GM18870 (cell line): ENCODE data around the gene ADH7.

Source experiments
- ATAC-seq: cut with Tn5 transposase; IDR thresholded peaks from one replicate; pipeline ENCODE4 v1.9.1; 2021; ENCODE audit warnings: moderate library complexity; ENCODE audit not compliant: unreplicated experiment

The ADH7 gene

DNA sequence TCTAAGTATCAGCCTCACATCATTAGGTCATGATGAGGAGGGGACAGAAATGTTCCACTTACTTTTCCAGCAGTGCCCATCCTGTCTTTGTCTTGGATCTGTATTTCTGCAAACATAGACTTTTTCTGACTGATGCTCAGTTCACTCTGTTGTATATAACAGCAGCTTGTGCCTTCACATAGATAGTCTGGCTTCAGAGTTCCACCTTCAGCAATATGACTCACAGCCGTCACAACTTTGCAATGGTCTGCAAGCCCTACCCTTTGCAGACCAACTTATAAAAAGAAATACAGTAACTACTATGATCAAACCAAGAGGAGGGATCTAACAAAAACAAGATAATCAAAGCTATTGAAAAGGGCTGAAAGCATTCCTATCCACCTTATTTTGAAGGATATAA, at the start of gene ADH7:
Gene ADH7, minus strand, starts transcription at position 189 of the 400 bp plus-strand sequence. Its CDS starts 109 bp downstream, at position 80.
- no peak for ATAC-seq

DNA sequence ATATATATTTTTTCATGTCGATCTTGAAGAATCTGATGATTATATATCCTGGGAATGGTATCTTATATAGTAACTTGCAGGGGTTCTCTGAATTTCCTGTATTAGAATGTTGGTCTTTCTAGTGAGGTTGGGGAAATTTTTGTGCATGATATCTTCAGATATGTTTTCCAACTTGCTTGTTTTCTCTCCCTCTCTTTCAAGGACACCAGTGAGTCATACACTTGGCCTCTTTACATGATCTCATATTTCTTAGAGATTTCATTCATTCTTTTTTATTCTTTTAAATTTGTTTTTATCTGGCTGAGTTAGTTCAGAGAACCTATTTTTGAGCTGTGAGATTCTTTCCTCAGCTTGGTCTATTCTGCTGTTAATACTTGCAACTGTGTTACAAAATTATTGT, 48.5 kb upstream of the ADH7 start:
- ATAC-seq, result no peak

DNA sequence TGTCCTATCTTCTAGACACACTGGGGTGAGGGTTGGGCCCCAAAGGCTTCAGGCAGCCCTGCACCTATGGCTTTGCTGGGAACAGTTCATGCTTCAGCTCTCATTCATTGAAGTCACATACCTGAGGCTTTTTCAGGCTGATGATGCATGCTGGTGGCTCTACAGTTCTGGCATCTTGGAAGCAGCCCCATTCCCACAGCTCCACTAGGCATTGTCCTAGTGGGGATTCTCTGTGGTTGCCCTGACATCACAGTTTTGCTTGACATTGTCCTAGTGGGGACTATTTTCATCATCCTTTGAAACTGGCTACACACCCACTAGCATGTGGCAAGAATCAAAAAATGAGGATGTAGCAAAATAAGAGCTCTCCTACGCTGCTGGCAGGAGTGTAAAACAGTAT, 38.0 kb upstream of the ADH7 start:
- ATAC-seq, result no peak

DNA sequence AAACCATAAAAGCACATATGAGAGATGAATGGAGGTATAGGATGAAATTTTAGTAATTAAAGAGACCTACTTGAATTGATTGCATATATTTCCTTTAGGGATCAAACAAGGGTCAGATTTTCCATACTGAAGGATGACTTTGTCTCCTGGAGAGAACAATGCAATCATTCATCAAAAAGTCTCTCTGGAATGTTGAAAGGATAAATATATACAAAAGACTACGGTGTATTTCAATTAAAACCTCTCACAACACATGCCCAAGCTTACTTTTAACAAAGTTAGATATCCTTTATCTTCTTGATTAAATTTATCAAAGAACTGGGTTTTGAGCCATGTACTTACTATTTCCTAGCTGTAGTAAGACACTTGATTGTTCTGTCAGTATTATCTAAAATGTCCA, 36.8 kb upstream of the ADH7 start:
- no peak for ATAC-seq

DNA sequence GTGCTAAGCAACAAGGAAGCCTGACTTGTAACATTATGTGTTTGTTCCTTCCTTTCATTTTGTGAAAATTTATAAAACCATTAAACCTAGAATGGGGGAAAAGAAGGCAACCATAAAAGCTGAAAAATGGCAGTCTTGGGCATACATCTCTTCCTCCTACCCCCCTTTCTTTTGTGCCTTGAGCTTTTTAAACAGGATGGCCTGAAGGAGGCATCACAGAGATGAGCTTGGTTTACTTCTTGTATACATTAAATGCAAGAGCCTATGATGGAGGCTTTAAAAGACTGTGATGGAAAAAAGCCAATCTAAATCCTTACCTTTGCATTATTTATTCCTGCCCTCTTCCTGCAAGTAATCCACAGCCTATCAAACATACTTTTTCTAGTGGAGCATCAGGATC, 36.2 kb upstream of the ADH7 start:
- ATAC-seq, result no peak

DNA sequence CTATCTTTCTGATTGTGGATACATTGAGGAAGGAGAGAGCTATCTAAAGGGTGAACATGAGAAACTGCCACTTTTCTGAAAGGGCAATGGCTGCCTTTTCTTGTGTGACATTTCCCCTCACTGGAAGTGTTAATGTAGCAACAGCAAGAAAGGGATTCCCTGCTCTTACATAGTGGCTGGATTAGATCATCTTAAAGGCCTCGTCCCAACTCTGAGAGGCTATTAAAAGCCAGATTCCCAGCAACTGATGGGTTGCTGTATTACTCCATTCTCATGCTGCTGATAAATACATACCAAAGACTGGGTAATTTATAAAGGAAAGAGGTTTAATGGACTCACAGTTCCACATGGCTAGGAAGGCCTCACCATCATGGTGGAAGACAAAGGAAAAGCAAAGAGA, 33.7 kb upstream of the ADH7 start:
- ATAC-seq, result no peak

DNA sequence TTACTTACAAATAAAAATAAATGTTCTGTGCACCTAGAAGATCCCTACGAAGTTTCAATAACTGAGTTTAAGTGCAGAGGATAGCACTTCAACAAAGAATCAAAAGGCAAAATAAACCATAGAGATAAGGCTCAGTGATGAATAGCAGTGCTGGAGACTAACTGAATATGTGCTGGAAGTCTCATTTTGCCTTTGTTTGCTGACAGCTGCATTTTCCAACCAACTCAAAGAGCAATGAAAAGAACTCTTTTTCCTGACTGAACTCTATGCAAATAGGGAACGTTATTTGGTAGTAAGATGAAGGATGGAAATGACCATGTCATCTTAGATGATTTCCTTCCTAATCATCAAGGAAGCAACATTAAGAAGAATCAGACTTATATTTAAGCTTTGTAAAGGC, 32.7 kb upstream of the ADH7 start:
- ATAC-seq, result no peak

DNA sequence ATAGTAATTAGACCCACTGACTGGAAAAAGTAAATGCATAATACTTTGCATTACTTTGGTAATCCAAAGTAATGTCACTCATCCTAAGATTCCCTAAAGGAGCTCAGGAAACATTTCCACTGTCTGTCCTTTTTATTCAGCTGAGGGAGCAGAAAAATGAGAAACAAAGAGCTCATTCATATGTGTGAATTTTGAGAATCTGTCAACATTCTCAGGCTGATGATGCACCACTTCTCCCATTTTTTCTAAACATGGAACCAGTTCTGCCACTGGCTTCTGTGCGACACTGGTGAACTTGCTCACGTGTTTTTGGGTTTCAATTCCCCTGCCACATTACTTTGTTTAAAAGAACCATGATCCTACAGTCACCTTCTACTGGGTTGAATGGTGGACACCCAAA, 28.4 kb upstream of the ADH7 start:
- no peak for ATAC-seq

DNA sequence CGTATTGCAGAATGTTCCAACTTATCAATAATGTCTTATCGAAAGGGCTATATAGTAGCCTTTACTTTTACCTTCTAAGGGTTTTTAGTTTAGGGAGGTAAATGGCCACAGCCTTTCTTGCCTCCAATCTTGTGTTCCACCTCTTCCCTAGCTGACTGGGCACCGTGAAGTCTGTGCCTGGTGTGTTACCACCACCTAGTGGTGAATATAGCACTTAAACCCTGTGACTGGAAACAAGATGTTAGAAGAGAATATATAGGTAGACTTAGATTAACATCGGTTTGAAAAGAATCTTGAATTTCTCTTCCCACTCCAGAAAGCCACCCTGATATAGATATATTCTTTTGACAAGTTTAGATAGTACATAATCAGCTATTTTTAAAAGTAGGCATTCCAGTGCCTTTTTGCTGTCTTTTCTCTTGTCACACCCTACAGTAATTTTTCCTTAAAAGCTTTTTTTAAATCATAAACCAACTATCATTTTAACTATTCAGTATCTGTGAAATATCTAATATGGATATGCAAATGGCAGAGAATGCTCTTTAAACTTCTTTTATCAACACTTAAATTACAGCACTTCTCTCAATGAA, 27.8 kb upstream of the ADH7 start:
- ATAC-seq, result peak; percentile 92

DNA sequence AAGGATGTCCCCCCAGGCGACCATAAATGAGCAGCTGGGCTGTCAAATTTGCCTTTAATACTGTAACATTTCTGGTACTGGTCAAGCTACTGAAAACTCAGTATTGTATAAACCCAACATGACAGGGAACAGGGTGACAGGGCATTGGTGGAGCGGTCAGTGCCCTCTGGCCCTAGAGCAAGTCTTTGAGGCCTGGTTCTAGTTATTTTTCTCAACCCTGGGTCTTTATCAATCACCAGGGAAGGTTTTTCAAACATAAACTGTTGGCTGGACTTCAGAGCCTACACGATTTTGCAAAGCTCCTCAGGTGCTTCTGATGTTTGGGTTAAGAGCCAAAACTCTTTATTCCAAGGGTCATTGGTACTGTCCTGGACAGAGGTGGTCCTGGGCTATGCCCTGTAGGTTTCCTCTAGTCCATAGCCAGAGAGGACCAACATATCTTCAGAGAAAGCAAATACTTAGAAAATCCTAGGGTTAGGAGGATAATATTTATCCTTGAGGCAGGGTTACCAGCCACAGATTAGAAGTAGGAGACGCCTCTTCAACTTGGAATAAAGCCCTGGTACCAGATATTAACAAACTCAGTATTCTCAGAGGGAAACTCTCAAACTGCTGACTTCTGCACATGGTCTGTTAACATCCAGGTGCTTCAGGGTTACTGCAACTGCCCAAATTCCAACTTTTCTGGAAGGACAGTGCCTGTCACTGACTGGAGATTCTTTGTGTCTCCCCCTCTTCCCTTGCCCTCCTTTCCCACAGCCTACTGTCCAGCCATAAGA, 26.7 kb upstream of the ADH7 start:
- ATAC-seq, result no peak

DNA sequence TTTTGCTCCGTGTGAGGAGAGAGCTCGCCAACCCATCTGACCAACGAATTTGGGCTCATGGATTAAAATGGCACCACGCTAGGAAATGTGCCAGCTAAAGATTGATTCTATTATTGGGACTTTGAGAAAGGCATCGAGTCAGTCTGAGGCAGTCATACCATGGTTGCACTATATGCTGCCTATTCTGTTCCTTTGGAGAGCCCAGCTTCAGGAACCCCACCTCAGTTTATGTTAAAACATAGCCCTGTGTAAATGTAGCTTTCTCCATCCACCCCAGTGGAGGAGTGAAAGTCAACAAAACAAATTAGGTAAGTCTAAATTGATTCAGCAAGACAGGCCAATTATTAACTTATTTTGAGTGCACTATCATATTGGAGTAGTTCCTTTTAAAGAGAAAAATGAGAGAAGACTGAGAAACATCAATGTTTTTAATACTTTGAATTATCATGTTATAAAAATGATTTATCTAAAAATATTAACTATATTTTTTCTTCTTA, 24.5 kb upstream of the ADH7 start:
- ATAC-seq, result no peak

DNA sequence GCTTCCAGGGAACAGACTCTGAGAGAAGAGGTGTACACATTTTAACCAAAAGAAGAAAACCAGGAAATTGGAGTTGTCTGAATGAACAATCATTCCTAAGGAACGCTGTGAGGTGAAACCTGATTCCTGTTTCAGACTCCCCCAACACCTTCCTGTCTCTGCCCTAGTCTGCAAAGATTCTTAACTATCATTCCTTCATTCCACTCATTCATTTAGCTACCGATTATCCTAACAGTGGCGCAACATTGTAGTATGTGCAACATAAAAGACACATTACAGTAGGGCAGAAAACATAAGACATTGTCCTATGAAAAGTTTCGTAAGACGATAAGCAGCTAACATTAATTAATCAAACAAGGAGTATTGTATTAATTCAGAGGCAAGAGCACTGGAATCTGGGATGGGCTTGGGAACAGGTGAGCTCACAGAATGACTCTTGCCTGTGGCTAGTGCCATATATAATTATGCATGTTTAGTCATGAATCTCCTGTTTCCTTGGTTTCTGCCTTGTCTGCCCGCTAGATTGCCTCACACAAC, 23.8 kb upstream of the ADH7 start:
- ATAC-seq, result no peak

DNA sequence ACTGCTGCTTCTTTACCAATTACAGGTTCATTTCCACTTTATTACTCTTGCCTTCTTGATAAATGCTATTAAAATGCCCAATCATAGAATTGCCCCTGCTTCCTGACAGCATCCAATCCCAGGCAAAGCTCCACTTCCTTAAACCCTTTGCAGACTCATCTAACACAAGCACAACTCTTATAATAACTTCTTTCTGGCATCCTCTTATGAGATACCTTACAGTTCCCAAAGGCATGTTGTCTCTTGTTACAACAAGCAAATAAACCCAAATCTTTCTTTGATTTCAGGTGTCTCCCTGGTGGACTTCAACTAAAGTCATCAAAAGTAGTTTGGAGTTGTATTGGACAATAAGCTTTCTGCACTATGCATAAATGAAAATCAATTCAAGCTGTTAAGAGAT, 22.5 kb upstream of the ADH7 start:
- no peak for ATAC-seq

DNA sequence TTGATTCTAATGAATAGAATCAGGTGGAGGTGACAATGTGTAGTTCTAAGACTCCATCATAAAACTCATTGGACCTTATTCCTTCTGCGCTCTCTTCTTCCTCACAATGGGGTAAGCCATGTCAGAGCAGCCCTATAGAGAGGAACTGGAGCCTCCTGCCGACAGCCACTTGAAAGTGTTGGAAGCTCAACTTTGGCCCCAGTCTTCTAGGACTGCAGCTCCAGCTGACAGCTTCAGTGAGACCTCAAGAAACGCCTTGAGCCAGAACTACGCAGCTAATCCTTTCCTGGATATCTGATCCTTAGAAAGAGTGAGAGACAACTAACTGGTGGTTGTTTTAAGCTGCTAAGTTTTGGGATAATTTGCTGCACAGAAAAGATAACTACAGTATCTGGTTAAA, 22.1 kb upstream of the ADH7 start:
- no peak for ATAC-seq

DNA sequence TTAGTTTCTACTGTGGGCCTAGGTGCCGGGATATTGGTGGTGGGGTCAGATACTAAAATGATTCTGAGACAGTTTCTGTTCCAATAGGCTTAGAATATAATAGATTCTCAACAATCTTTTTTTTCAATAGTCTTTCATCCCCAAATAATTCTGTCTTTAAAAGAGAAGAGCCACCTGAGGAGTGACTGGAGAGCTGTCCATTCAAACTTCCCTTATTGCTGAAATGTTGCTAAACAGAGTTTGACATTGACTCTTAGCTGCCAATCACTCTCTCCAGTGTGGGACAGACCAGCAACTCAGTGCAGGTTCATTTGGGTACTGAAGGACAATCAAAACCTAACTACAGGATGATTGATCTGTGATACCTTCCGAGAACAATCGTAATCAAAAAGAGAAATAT, 12.4 kb upstream of the ADH7 start:
- peak; percentile 30 for ATAC-seq

DNA sequence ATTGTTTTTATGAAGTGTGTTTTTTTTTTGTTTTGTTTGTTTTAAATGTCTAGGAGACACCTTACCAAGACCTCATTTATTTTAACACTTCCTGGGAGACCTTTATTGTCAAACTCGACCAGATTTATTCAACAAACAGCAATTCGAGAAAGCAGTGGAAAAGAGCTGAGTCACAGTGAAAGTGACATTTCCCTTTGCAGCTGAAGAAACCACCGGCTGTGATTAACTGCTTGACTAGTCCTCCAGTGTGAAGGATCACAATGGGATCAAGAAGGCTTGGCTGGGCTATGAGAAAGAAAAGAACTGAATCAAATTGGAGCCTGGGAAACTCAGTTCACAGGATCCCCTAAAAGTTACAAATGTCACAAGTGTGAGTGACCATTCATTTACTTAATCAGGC, 11.9 kb upstream of the ADH7 start:
- ATAC-seq, result peak; percentile 92

DNA sequence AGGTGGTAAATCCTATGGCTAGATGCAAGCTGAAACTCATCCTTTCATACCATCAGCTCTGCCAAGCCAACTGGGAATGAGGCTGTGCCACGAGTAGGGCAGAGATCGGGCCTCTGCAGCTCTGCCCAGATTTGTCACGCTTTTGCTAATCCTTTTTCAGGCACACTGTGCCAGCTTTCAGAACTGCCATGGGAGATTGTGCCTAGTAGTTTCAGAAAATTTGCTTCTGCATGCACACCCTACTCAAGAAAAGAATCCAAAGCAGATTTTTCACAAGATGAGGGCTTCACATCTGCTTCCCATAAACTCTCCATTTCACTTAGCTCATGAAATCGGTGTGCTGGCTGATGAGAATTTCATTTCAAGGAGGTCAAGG, 3.3 kb upstream of the ADH7 start:
- no peak for ATAC-seq

DNA sequence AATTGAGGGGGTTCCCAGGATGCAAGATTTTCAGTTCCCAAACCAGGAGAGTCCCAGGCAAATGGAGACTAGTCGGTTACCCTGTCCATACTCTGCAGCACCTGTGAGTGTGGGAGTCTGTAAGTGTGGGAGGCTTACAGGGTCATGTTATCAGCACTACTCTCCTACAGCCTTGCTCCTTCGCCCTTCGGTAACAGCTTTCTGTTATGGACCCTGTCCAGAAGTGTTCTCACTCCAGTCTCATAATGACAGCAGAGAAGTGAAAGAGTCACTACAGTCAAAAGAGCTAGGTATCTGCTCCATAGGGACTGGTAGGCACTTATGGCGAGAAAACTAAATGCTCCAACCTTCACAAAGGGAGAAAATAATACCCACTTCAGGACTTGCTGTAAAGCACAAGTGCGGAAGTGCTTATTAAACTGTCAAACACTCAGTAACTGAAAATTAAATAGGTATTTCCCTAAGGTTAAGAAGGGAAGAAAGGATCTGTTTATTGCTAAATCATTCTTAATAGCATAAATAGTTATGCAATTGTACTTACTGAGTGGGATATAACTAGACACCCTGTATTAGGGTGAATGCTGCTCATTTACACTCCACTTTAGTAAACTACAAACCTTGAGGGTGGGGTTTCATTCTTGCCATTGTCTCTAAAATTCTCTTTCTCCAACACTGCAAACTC, 2.7 kb upstream of the ADH7 start:
- no peak for ATAC-seq

DNA sequence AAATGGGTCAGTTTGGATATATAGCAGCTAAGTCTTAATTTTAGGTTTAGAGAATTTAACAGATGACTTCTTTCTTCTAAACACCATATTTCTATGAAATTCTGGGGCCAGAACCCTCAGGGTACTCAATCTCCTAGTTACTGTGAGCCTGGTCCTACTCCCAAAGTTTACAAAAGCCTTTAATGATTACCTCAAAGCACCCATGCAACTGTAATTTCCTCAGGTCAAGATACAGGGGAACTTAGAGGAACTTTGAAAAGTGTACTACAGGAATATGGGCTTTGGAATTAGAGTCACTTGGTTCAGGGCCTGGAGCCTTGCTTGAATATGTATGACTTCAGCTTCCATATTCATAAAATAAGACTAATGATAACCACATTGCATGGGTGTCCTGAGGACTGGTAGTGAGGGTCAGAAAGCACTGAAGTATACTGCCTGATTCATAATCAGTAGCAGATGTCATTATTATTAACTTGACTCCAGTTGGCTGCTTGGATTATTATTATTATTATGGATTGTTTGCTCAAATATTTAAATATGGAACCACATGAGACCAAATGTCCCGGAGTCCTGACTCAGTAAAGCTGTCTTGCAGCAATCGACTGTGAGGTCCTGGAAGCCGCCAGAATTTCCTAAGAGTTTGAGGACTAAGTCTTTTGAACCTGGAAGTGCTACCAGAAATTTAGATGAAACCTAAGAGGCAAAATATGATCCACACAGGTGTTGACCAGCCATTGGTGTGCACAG, 2.0 kb upstream of the ADH7 start:
- no peak for ATAC-seq

DNA sequence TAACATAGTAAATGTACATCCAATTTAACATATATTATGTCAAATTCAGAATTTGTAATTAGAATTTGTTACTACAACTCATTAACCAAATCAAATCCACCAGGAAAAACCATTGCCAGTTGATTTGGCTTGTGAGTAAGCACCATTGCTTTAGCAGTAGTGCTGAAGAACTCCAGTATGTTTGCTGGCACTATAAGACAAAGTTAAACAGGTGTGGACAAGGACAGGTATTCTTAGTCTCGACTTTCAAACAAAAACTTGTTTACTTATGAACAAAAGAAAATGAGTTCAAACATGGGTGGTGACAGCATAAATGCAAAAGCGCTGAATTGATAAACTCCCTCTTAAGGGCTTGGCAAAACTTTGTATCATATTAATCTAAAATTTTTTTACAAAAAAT, 1.3 kb upstream of the ADH7 start:
- no peak for ATAC-seq

DNA sequence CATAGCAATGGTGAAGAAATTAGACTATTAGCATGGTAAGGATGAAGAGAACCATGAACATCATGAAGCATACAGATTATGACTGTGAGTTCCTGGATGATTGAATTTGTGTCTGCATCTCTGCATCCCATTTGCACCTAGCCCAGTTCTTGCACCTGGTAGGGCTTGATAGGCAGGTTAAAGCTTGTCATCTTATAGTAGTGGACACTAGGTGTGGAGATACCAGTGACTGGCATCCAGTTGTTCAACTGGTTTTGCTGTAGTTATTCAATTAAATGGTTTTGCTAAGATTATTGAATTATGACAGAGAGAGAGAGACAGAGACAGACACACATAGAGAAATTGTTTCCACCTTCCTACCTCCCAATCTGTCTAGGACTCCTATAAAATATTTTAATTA, 5.0 kb downstream of the ADH7 start:
- no peak for ATAC-seq
